PC-9 (cell line): ENCODE data around the gene PDSS1.
"Not testable (repeated sequence)": the region's sequence is repeated elsewhere in the genome, so short reads cannot be mapped to it uniquely, and the experiment has no call there.

ENCODE experiments used
- CTCF ChIP-seq: fragments of 200-600 bp; sonication (generic); conservative IDR thresholded peaks from 2 replicates; pipeline ENCODE4 v1.6.1; 2017; ENCODE audit warnings: mixed run types, antibody characterized with exemption, mild to moderate bottlenecking, moderate library complexity
- EZH2 ChIP-seq: fragments of 200-600 bp; sonication (generic); IDR thresholded peaks from 2 replicates; pipeline ENCODE4 v1.8.0; 2017; ENCODE audit warnings: antibody characterized with exemption, low read depth

GRCh38 chr10:26648245-26648636 lies 49.3 kb upstream of the PDSS1 start:
- not testable (repeated sequence) for TF ChIP-seq CTCF, EZH2
